GM23248 (cell line): Measurements from ENCODE around the gene EGF.

Source experiments
- EZH2 ChIP-seq: fragments of 200-600 bp; sonication (generic); IDR thresholded peaks from 2 replicates; pipeline ENCODE4 v1.6.1; 2018; ENCODE audit warnings: antibody characterized with exemption, mild to moderate bottlenecking; ENCODE audit not compliant: insufficient read depth, poor library complexity, severe bottlenecking
- EZH2phosphoT487 ChIP-seq: fragments of 200-600 bp; sonication (generic); IDR thresholded peaks from 2 replicates; pipeline ENCODE4 v1.6.1; 2018; ENCODE audit warnings: antibody characterized with exemption, moderate library complexity, mild to moderate bottlenecking, low read depth; ENCODE audit not compliant: insufficient read depth

- no peak for TF ChIP-seq EZH2
- TF ChIP-seq EZH2phosphoT487, result no peak
Observed at GRCh38 chr4:110019153-110019552, 106.5 kb downstream of the EGF start.
